Ovary (tissue), 3 donors: Measurements from ENCODE around the gene DERA.

Experiments
- CTCF ChIP-seq, 3 donors: fragments of 450-650 bp in 2 of 3; fragments of 200-600 bp in 1 of 3; IDR thresholded peaks; one replicate each; pipeline versions ENCODE4 v1.5.1 to v1.8.0; 2016 to 2022; ENCODE audit warnings: antibody characterized with exemption in 3 of 3, mild to moderate bottlenecking in 1 of 3
- EP300 ChIP-seq: sonication (generic); formaldehyde crosslinking; IDR thresholded peaks from one replicate; pipeline ENCODE4 v1.6.1; 2017; ENCODE audit warnings: antibody characterized with exemption
- POLR2A ChIP-seq: fragments of 450-650 bp; IDR thresholded peaks from one replicate; pipeline ENCODE4 v1.6.1; 2017; ENCODE audit warnings: antibody characterized with exemption, mild to moderate bottlenecking, moderate library complexity
- donor health status: DM: no; HTN: no; CAD: no.

GRCh38 chr12:16034136-16034817, 123.1 kb downstream of the DERA start:
- TF ChIP-seq CTCF (IDR thresholded peaks at IDR 0.05) (no peak), EP300 (no peak), POLR2A (no peak)
